Nephron progenitor cell (in vitro differentiated cells): ENCODE results near the gene ADAD2.

ENCODE experiments used
- DNase-seq: peaks from one replicate; pipeline ENCODE4 v3.0.0; 2021
- H3K27ac Mint-ChIP-seq: 2 replicates; pipeline ENCODE4 v1.8.0; 2021; ENCODE audit warnings: mild to moderate bottlenecking, moderate library complexity, mixed read lengths
- H3K27me3 Mint-ChIP-seq: 2 replicates; pipeline ENCODE4 v1.8.0; 2021; ENCODE audit warnings: mild to moderate bottlenecking, low read depth, mixed read lengths; ENCODE audit not compliant: poor library complexity
- H3K36me3 Mint-ChIP-seq: 2 replicates; pipeline ENCODE4 v1.8.0; 2021; ENCODE audit warnings: low read depth, mixed read lengths
- H3K4me1 Mint-ChIP-seq: 2 replicates; pipeline ENCODE4 v1.8.0; 2021; ENCODE audit warnings: mixed read lengths
- H3K4me3 Mint-ChIP-seq: 2 replicates; pipeline ENCODE4 v1.8.0; 2021; ENCODE audit warnings: mild to moderate bottlenecking, moderate library complexity, mixed read lengths
- H3K9me3 Mint-ChIP-seq: 2 replicates; pipeline ENCODE4 v1.8.0; 2021; ENCODE audit warnings: mild to moderate bottlenecking, moderate library complexity, mixed read lengths
- CTCF ChIP-seq: fragments of 200-600 bp; sonication (generic); IDR thresholded peaks from 2 replicates; pipeline ENCODE4 v1.5.0; 2021; ENCODE audit warnings: antibody characterized with exemption

Gene ADAD2

DNA sequence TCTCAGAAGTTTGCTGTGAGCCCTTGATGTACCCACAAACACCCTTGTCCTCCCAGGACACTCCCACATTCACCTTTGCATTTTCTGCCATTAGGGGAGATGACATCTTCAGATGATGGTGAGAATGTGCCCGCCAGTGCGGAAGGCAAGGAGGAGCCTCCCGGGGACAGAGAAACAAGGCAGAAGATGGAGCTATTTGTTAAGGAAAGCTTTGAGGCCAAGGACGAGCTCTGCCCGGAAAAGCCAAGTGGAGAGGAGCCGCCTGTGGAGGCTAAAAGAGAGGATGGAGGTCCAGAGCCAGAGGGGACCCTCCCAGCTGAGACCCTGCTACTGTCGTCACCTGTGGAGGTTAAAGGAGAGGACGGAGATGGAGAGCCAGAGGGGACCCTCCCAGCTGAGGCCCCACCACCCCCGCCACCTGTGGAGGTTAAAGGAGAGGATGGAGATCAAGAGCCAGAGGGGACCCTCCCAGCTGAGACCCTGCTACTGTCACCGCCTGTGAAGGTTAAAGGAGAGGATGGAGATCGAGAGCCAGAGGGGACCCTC, 21.1 kb upstream of the ADAD2 start:
- no peaks in the 10 kb centered on the region for H3K36me3 Mint-ChIP-seq
- peaks cover 11% of the 10 kb centered on the region for H3K4me1 Mint-ChIP-seq
- peaks cover 25% of the 10 kb centered on the region for H3K27me3 Mint-ChIP-seq
- H3K9me3 Mint-ChIP-seq: no peaks in the 10 kb centered on the region
- no peak overlapping the region for H3K4me3 Mint-ChIP-seq
- TF ChIP-seq CTCF: no peak
- peak overlapping the region; percentile 4 for H3K27ac Mint-ChIP-seq
- no peak for DNase-seq

DNA sequence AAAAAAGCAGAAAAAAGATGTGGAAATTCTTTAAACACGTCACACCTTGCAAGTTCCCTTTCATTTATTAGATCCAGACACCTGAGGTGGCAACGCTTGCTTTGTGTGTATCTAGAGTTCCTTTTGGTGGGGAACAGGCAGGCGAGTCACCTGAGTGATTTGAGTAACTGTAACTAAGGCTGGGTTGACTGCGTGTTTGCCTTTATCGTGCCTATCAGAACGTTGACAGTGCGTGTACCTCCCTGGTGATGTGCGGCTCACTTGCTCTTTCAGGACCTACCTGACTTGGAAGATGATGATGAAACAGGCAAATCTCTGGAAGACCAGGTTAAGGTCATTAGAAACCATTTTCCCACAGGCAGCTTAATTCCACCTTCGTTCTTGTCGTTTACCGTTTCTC, 16.6 kb upstream of the ADAD2 start:
- peaks cover 7% of the 10 kb centered on the region for H3K36me3 Mint-ChIP-seq
- peaks cover 19% of the 10 kb centered on the region for H3K27me3 Mint-ChIP-seq
- H3K4me1 Mint-ChIP-seq: peaks cover 45% of the 10 kb centered on the region
- DNase-seq: no peak
- TF ChIP-seq CTCF: no peak
- H3K4me3 Mint-ChIP-seq: no peak overlapping the region
- no peaks in the 10 kb centered on the region for H3K9me3 Mint-ChIP-seq
- no peak overlapping the region for H3K27ac Mint-ChIP-seq

GRCh38 chr16:84175350-84176081, 15.4 kb upstream of the ADAD2 start:
- DNase-seq: peak; percentile 73
- peak; percentile 85 for TF ChIP-seq CTCF
- peaks cover 7% of the 10 kb centered on the region for H3K36me3 Mint-ChIP-seq
- H3K4me1 Mint-ChIP-seq: peaks cover 38% of the 10 kb centered on the region
- H3K27me3 Mint-ChIP-seq: peaks cover 13% of the 10 kb centered on the region
- H3K27ac Mint-ChIP-seq: no peak overlapping the region
- no peak overlapping the region for H3K4me3 Mint-ChIP-seq
- no peaks in the 10 kb centered on the region for H3K9me3 Mint-ChIP-seq

- Mint-ChIP-seq H3K4me3 (no peak overlapping the region), H3K4me1 (peaks cover 38% of the 10 kb centered on the region), H3K36me3 (peaks cover 7% of the 10 kb centered on the region), H3K27ac (peak overlapping the region; percentile 83), H3K27me3 (peaks cover 13% of the 10 kb centered on the region), H3K9me3 (no peaks in the 10 kb centered on the region)
- no peak for DNase-seq
- no peak for TF ChIP-seq CTCF
Observed at GRCh38 chr16:84176192-84177053, 14.5 kb upstream of the ADAD2 start.

- no peak for DNase-seq
- Mint-ChIP-seq H3K4me3 (no peak overlapping the region), H3K27ac (peak overlapping the region; percentile 94), H3K4me1 (peaks cover 38% of the 10 kb centered on the region), H3K36me3 (peaks cover 11% of the 10 kb centered on the region), H3K9me3 (no peaks in the 10 kb centered on the region), H3K27me3 (peaks cover 13% of the 10 kb centered on the region)
- no peak for TF ChIP-seq CTCF
Observed at GRCh38 chr16:84177741-84178073, 13.2 kb upstream of the ADAD2 start.
